Nephron (organoid): Measurements from ENCODE around the gene PCGF3.

ENCODE experiments used
- H3K27ac Mint-ChIP-seq, 3 experiments: 2 replicates each; pipeline ENCODE4 v1.8.0; 2020; ENCODE audit warnings: mixed read lengths in 3 of 3, mild to moderate bottlenecking in 2 of 3, moderate library complexity in 1 of 3
- H3K27me3 Mint-ChIP-seq: 2 replicates; pipeline ENCODE4 v1.8.0; 2021; ENCODE audit warnings: low read depth, mild to moderate bottlenecking, moderate library complexity, mixed read lengths
- H3K36me3 Mint-ChIP-seq: 2 replicates; pipeline ENCODE4 v1.8.0; 2020; ENCODE audit warnings: low read depth, mixed read lengths
- H3K4me1 Mint-ChIP-seq: 2 replicates; pipeline ENCODE4 v1.8.0; 2020; ENCODE audit warnings: mixed read lengths
- H3K4me3 Mint-ChIP-seq, 3 experiments: 2 replicates each; pipeline ENCODE4 v1.8.0; 2020; ENCODE audit warnings: mild to moderate bottlenecking in 3 of 3, mixed read lengths in 3 of 3, moderate library complexity in 2 of 3
- H3K9me3 Mint-ChIP-seq: 2 replicates; pipeline ENCODE4 v1.8.0; 2020; ENCODE audit warnings: mixed read lengths
- CTCF ChIP-seq, 3 experiments: fragments of 200-600 bp; sonication (generic); IDR thresholded peaks; one replicate each; pipeline ENCODE4 v1.5.0; 2021; ENCODE audit warnings: antibody characterized with exemption in 3 of 3; ENCODE audit not compliant: unreplicated experiment in 3 of 3

The PCGF3 gene

DNA sequence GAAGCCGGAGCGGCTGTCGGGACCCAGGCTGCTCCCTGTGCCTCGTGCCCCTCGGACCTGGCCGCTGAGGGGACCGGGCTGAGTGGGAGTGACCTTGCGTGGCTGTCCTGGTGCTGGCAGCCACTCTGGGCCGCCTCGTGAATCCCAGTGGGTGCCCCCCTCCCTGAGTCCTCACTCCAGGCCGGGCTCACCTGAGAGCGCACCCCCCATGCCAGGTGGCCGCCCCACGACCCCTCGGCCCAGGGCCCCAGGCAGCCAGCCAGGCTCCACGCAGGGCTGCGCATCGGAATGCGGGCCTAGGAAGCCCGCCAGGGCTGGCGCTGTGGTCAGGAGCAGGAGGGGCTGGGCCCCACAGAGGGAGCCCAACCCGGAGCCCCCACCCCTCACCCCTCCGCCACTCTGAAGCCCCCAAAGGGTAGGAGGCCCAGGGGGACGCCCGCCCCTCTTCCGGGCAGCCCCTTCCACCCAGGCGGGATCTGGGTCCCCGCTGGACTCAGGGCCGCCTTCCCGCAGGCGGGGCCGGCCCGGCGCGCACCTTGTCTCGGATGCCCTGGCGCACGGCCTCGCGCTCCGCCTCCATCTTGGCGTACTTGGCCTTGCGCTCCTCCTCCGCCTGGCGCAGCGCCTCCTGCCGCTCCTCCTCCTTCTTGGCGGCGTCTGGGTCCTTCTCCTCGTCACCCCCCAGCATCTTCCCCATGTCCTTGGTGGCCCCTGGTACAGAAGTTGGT lies 86.4 kb downstream of the PCGF3 start:
- H3K4me1 Mint-ChIP-seq: peaks cover 19% of the 10 kb centered on the region
- no peak overlapping the region for H3K4me3 Mint-ChIP-seq
- H3K9me3 Mint-ChIP-seq: no peaks in the 10 kb centered on the region
- peaks cover 63% of the 10 kb centered on the region for H3K27me3 Mint-ChIP-seq
- no peak for TF ChIP-seq CTCF (IDR thresholded peaks at IDR 0.05; ENCODE audit: unreplicated experiment in 3 of 3)
- H3K27ac Mint-ChIP-seq: no peak overlapping the region
- H3K36me3 Mint-ChIP-seq: no peaks in the 10 kb centered on the region

DNA sequence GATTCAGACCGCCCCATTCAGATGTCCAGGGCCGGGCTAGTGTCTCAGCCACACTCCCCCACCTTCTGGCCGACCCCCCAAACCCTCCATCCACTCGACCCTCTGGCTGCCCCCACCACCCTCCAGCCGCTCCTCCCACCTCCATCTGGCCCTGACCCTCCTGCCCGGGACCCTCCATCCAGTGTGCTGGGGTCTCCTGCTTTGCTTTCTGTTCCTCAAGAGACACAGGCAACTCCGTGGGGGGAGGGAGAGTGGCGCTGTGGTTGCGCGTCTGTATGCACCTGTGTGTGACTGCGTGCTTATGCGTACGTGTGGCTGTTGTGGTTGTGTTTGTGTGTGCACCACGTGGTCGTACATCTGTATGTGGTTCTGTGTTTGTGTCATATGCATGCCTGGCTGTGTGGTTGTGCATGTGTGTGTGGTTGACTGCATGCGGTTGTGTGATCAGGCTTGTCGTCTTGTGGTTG lies 87.0 kb downstream of the PCGF3 start:
- peak overlapping the region; percentile 58 to 63 (median 58) for H3K4me3 Mint-ChIP-seq
- H3K9me3 Mint-ChIP-seq: no peaks in the 10 kb centered on the region
- H3K36me3 Mint-ChIP-seq: no peaks in the 10 kb centered on the region
- no peak for TF ChIP-seq CTCF (IDR thresholded peaks at IDR 0.05; ENCODE audit: unreplicated experiment in 3 of 3)
- H3K27me3 Mint-ChIP-seq: peaks cover 60% of the 10 kb centered on the region
- peaks cover 14% of the 10 kb centered on the region for H3K4me1 Mint-ChIP-seq
- H3K27ac Mint-ChIP-seq: peak overlapping the region in 1 of 3 experiments; percentile 18

- Mint-ChIP-seq H3K27ac (peak overlapping the region in 1 of 3 experiments; percentile 18), H3K36me3 (no peaks in the 10 kb centered on the region), H3K4me1 (peaks cover 14% of the 10 kb centered on the region), H3K27me3 (peaks cover 63% of the 10 kb centered on the region), H3K9me3 (no peaks in the 10 kb centered on the region), H3K4me3 (peak overlapping the region in 2 of 3 experiments; percentile 58 to 63)
- TF ChIP-seq CTCF (IDR thresholded peaks at IDR 0.05; ENCODE audit: unreplicated experiment in 3 of 3): no peak
Measured at GRCh38 chr4:793093-793861, 87.6 kb downstream of the PCGF3 start.

DNA sequence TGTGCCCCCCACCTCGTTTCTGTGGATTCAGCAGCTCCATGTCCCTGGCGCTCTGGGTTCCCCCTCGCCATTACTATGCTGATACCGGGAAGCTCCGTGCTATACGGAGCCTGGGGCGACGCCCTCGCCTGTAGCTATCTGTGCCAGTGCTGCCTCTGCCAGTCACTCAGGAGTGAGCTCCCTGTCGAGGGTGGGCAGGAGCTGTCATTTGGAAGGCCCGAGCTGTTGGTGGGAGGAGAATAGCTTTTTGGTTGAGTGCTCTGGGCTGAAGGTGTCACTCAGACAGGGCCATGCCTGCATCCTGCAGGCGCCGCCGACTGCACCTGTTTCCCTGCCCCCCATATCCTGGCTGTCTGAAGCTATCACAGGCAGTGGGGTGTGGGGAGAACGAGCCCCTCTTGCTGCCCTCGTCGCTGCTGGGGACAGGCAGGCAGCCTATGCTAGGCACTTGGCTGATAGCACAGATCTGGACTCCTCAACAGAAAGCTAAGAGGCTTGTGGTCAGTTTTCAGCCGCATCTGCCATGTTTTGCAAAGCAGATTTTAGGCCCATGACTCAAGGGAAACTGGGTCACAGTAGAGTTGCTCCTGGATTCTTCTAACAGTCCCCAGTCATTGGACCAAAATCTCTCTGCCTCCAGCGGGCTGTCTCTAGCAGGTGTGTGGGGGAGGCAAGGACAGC lies 88.4 kb downstream of the PCGF3 start:
- Mint-ChIP-seq H3K4me3 (peak overlapping the region in 2 of 3 experiments; percentile 20 to 40), H3K9me3 (no peaks in the 10 kb centered on the region)

More for the DNA sequence above, 88.4 kb downstream of the PCGF3 start:
- TF ChIP-seq CTCF (IDR thresholded peaks at IDR 0.05; ENCODE audit: unreplicated experiment in 3 of 3): no peak
- Mint-ChIP-seq H3K27ac (no peak overlapping the region), H3K36me3 (no peaks in the 10 kb centered on the region), H3K27me3 (peaks cover 65% of the 10 kb centered on the region), H3K4me1 (peaks cover 14% of the 10 kb centered on the region)
